ENCODE data around the gene NACAD.

GRCh38 chr7:45064047-45064725 lies 24.6 kb downstream of the NACAD start:
- TF ChIP-seq CTCF (IDR thresholded peaks at IDR 0.05), result no peak
- no peak for TF ChIP-seq POLR2A (IDR thresholded peaks at IDR 0.05)

Measured in Peyer's patch (tissue), 4 donors.